Hematopoietic multipotent progenitor cell treated with erythropoietin and hydrocortisone succinate and interleukin-3 and kit ligand, for 6 days (in vitro differentiated cells): ENCODE results near the gene SPSB3.
A peak's percentile ranks its signal among the peaks of the same experiment; 100 is the strongest.

Experiments used
- DNase-seq: peaks from one replicate; pipeline ENCODE4 v3.0.0-alpha.2; 2015

Gene SPSB3

GRCh38 chr16:1782408-1783264 lies at the start of gene SPSB3, which contains the start of gene NUBP2:
Gene SPSB3, minus strand, starts transcription at chr16:1782571. Its CDS starts 1,088 bp downstream, at chr16:1781483.
Gene NUBP2, plus strand, starts transcription at chr16:1782960. Its CDS starts 61 bp downstream, at chr16:1783021.
- DNase-seq: peak; percentile 100

GRCh38 chr16:1831186-1832075 lies 49.1 kb upstream of the SPSB3 start:
- no peak for DNase-seq

GRCh38 chr16:1830213-1830612 lies 47.8 kb upstream of the SPSB3 start:
- no peak for DNase-seq

- peak; percentile 46 for DNase-seq
These were observed 46.5 kb upstream of the SPSB3 start for GRCh38 chr16:1828645-1829410.

GRCh38 chr16:1826691-1827573 lies 44.6 kb upstream of the SPSB3 start, which contains the start of the genes FAHD1 and HAGH:
Gene FAHD1, plus strand, starts transcription at chr16:1827206. Its CDS starts 33 bp downstream, at chr16:1827239.
Gene HAGH, minus strand, starts transcription at chr16:1826825. Its CDS starts 38 bp downstream, at chr16:1826787.
- DNase-seq: peak; percentile 95

- DNase-seq: peak; percentile 76
These were observed 43.7 kb upstream of the SPSB3 start for GRCh38 chr16:1825864-1826690.

- DNase-seq: no peak
These were observed 43.1 kb upstream of the SPSB3 start for GRCh38 chr16:1825381-1825863.

GRCh38 chr16:1823821-1824220 lies 41.5 kb upstream of the SPSB3 start:
- DNase-seq: peak; percentile 94

GRCh38 chr16:1822801-1823200 lies 40.4 kb upstream of the SPSB3 start:
- DNase-seq: no peak

- DNase-seq: no peak
These were observed 39.7 kb upstream of the SPSB3 start for GRCh38 chr16:1821861-1822611.

GRCh38 chr16:1820946-1821290 lies 38.5 kb upstream of the SPSB3 start:
- DNase-seq: no peak

- peak; percentile 98 for DNase-seq
These were observed 38.0 kb upstream of the SPSB3 start for GRCh38 chr16:1820096-1820945.

- DNase-seq: no peak
These were observed 37.2 kb upstream of the SPSB3 start for GRCh38 chr16:1819611-1820010.

GRCh38 chr16:1818873-1819525 lies 36.6 kb upstream of the SPSB3 start:
- no peak for DNase-seq

- no peak for DNase-seq
These were observed 36.0 kb upstream of the SPSB3 start for GRCh38 chr16:1818204-1818872.

GRCh38 chr16:1817716-1818115 lies 35.3 kb upstream of the SPSB3 start:
- no peak for DNase-seq

- DNase-seq: no peak
These were observed 34.9 kb upstream of the SPSB3 start for GRCh38 chr16:1817276-1817589.
